ENCODE results near the gene AKR1C2. TPM values are rescaled to one million over a fixed set of nuclear protein-coding genes. Genes with fewer than 3 reads are reported as not detected.

The AKR1C2 gene
- polyA plus RNA-seq, 2 of the 4 experiments (the other 2 are of a cell fraction) = 5,660 to 6,805 TPM

- Histone ChIP-seq H3K4me3 (no peak overlapping the region), H3K27ac (peak overlapping the region; percentile 12 to 48; a peak in 2 of 6 replicates), H3K4me2 (no peak overlapping the region), H3K9me3 (peaks cover 65% of the 10 kb centered on the region), H3K4me1 (no peaks in the 10 kb centered on the region)
- FAIRE-seq (no peak), DNase-seq (ENCODE audit: low read depth in 1 of 2, low spot score in 1 of 2) (no peak), ATAC-seq (no peak)
- no peak for TF ChIP-seq TFCP2L1 (CRISPR knock-in tag; IDR thresholded peaks at IDR 0.05)
- TF ChIP-seq MAX (IDR thresholded peaks at IDR 0.05) = no peak
- no peak for TF ChIP-seq JUN (IDR thresholded peaks at IDR 0.05)
- no peak for TF ChIP-seq FOXS1 (CRISPR knock-in tag; IDR thresholded peaks at IDR 0.05)
- TF ChIP-seq EHF (CRISPR knock-in tag; IDR thresholded peaks at IDR 0.05) = no peak
- no peak for TF ChIP-seq ELK1 (IDR thresholded peaks at IDR 0.05; ENCODE audit: low read depth, low read length)
- TF ChIP-seq POLR2A (IDR thresholded peaks at IDR 0.05; ENCODE audit: low read length) = no peak
- TF ChIP-seq PBX3 (IDR thresholded peaks at IDR 0.05) = no peak
- no peak for TF ChIP-seq HDAC2 (IDR thresholded peaks at IDR 0.05)
- ChIA-PET CTCF (no interaction called here), POLR2A (no interaction called here)
- 88% methylated on average over 9 of the region's 9 CpGs for WGBS (ENCODE audit: missing lambda C conversion rate)
These were observed 37.9 kb upstream of the AKR1C2 start for GRCh38 chr10:5041471-5042023.

GRCh38 chr10:5040781-5041470, 37.3 kb upstream of the AKR1C2 start:
- CTCF ChIA-PET = interaction anchor here (1.3 kb wide), 1 partner anchor 54 kb away, joined by 3 read pairs; the partner anchor contains the start of gene AKR1C3
- POLR2A ChIA-PET = no interaction called here
- WGBS (ENCODE audit: missing lambda C conversion rate) = 87% methylated on average over 8 of the region's 8 CpGs
- FAIRE-seq (no peak), ATAC-seq (no peak), DNase-seq (ENCODE audit: low read depth in 1 of 2, low spot score in 1 of 2) (peak in 1 of 2 experiments; percentile 26)
- Histone ChIP-seq H3K4me2 (no peak overlapping the region), H3K27ac (peak overlapping the region; percentile 12 to 48; a peak in 3 of 6 replicates), H3K9me3 (peaks cover 65% of the 10 kb centered on the region), H3K4me1 (no peaks in the 10 kb centered on the region), H3K4me3 (no peak overlapping the region)
- TF ChIP-seq MYC (IDR thresholded peaks at IDR 0.05; ENCODE audit: borderline replicate concordance, low read length) (no peak), FOSL2 (IDR thresholded peaks at IDR 0.05) (no peak), FOSL2 (CRISPR knock-in tag; IDR thresholded peaks at IDR 0.05) (0 out of 2 replicates have a peak, but pooled peaks have one; percentile 7)

GRCh38 chr10:5040010-5040673, 36.5 kb upstream of the AKR1C2 start:
- DNase-seq (ENCODE audit: low read depth in 1 of 2, low spot score in 1 of 2) = peak in 1 of 2 experiments; percentile 27
- TF ChIP-seq ZC3H11A (IDR thresholded peaks at IDR 0.05) (no peak), RAD21 (conservative IDR thresholded peaks at IDR 0.05 in 1 of 2, IDR thresholded peaks at IDR 0.05 in 1 of 2) (peak in 1 of 2 experiments; percentile 26; a peak in 2 of 5 replicates)
- Histone ChIP-seq H3K27ac (peak overlapping the region in 1 of 2 experiments; percentile 48; a peak in 1 of 6 replicates), H3K4me2 (no peak overlapping the region), H3K4me1 (no peaks in the 10 kb centered on the region), H3K4me3 (no peak overlapping the region), H3K9me3 (peaks cover 65% of the 10 kb centered on the region)
- no peak for FAIRE-seq
- 88% methylated on average over 10 of the region's 10 CpGs for WGBS (ENCODE audit: missing lambda C conversion rate)
- ChIA-PET CTCF (interaction anchor here (1.3 kb wide), 1 partner anchor 55 kb away, joined by 3 read pairs; the partner anchor contains the start of gene AKR1C3), POLR2A (no interaction called here)
- ATAC-seq = no peak

- H3K9me3 ChIP-seq = peaks cover 73% of the 10 kb centered on the region
- H3K4me2 ChIP-seq = no peak overlapping the region
- H3K4me1 ChIP-seq = peaks cover 6% of the 10 kb centered on the region; the same call in 1 of the 3 replicates
- no peak for FAIRE-seq
- TF ChIP-seq POLR2A (IDR thresholded peaks at IDR 0.05; ENCODE audit: low read length) = no peak
- no peak for TF ChIP-seq MAFK (IDR thresholded peaks at IDR 0.05; ENCODE audit: partially characterized antibody)
- peak; percentile 27 to 39; a peak in 2 of 4 replicates for TF ChIP-seq CEBPB (IDR thresholded peaks at IDR 0.05)
- H3K27ac ChIP-seq = no peak overlapping the region
- no peak overlapping the region for H3K4me3 ChIP-seq
- POLR2A ChIA-PET = no interaction called here
- ATAC-seq = no peak
- DNase-seq (ENCODE audit: low read depth in 1 of 2, low spot score in 1 of 2) = no peak
- CTCF ChIA-PET = no interaction called here
These were observed 35.1 kb upstream of the AKR1C2 start for GRCh38 chr10:5038733-5039132.

All from A549 (cell line).